ENCODE measurements around the gene PAAF1.

DNA sequence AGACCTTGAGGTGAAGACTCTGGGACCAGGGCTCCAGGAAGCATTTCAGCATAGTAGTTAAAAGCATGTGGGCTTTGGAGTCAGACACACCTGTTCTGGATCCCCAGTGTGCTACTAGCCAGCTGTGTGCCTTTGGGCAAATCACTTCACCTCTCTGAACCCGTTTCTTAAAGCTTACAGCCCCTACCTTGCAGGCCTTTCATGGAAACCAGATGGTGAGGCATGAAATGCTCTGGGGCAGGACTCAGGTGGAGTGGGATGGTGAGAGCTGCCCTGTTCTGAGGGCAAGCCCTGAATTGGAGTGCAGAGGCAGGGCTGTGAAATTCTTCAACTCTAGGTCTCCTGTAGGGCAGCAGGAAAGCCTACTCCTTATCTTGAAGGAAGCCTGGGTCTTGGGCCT is 95.4 kb downstream of the PAAF1 start:
- TF ChIP-seq POLR2A (IDR thresholded peaks at IDR 0.05; ENCODE audit: low read length) (no peak), GATA1 (IDR thresholded peaks at IDR 0.05; ENCODE audit: low read depth, low read length) (no peak)
